A549 (cell line): Measurements from ENCODE around the gene TSKU. TPM values are rescaled to one million over a fixed set of nuclear protein-coding genes. Genes with fewer than 3 reads are reported as not detected.

Source experiments
- ATAC-seq, 2 experiments: fragments of 200-7000 bp in 1 of 2; fragments of >200 bp in 1 of 2; cut with Nextera tagmentation in 1 of 2; cut with Tn5 transposase in 1 of 2; 3 replicates each; pipeline versions ENCODE4 v1.8.0 to v1.9.1; 2018 to 2020; ENCODE audit warnings: mild to moderate bottlenecking in 1 of 2, moderate library complexity in 1 of 2
- CTCF ChIA-PET: fragments of 300-600 bp; sonication (Branson Sonifier 250); formaldehyde crosslinking; extraction: SDS; loops from one replicate; lab custom pipeline; 2021; ENCODE audit warnings: antibody characterized with exemption, inconsistent platforms; lab: Yijun Ruan, JAX
- POLR2A ChIA-PET: fragments of 350-600 bp; formaldehyde crosslinking; extraction: SDS; loops from one replicate; lab custom pipeline; 2021; ENCODE audit warnings: antibody characterized with exemption, inconsistent platforms; lab: Yijun Ruan, JAX
- DNase-seq, 2 experiments: peaks; one replicate each; pipeline versions ENCODE4 v3.0.0 to v3.0.0-alpha.2; 2011 to 2016; ENCODE audit warnings: low read depth in 1 of 2, low spot score in 1 of 2
- FAIRE-seq: peaks from 2 replicates; lab custom pipeline; 2011; peaks lifted over from hg19 to GRCh38; lab: Jason Lieb, UNC
- H3K27ac ChIP-seq, 2 experiments: fragments of >200 bp; sonication (Bioruptor Twin); formaldehyde crosslinking; 3 replicates each; pipeline ENCODE4 v1.5.1; 2016 to 2017
- H3K4me1 ChIP-seq: fragments of >200 bp; sonication (Bioruptor Twin); formaldehyde crosslinking; 3 replicates; pipeline ENCODE4 v1.6.1; 2016
- H3K4me2 ChIP-seq: fragments of >200 bp; sonication (Bioruptor Twin); formaldehyde crosslinking; 3 replicates; pipeline ENCODE4 v1.6.1; 2016
- H3K4me3 ChIP-seq: fragments of >200 bp; sonication (Bioruptor Twin); formaldehyde crosslinking; 3 replicates; pipeline ENCODE4 v1.5.1; 2016
- H3K9me3 ChIP-seq: fragments of >200 bp; sonication (Bioruptor Twin); formaldehyde crosslinking; 3 replicates; pipeline ENCODE4 v1.6.1; 2016
- BHLHE40 ChIP-seq: IDR thresholded peaks from 2 replicates; pipeline ENCODE4 v1.6.1; 2012; ENCODE audit warnings: low read depth, low read length, inconsistent platforms
- CBX2 ChIP-seq: fragments of 200-600 bp; sonication (generic); IDR thresholded peaks from 2 replicates; pipeline ENCODE4 v1.6.1; 2016; ENCODE audit warnings: low read depth, mild to moderate bottlenecking, borderline replicate concordance
- EHF ChIP-seq: fragments of 250-450 bp; sonication (Bioruptor Pico); IDR thresholded peaks from 2 replicates; pipeline ENCODE4 v1.5.0; 2020; ENCODE audit warnings: mild to moderate bottlenecking
- ESRRA ChIP-seq: fragments of 150-350 bp; IDR thresholded peaks from 2 replicates; pipeline ENCODE4 v1.6.1; 2014; ENCODE audit warnings: mild to moderate bottlenecking, low read length, borderline replicate concordance
- FOSB ChIP-seq: fragments of 250-450 bp; sonication (Bioruptor Pico); IDR thresholded peaks from 2 replicates; pipeline ENCODE4 v1.5.0; 2020; ENCODE audit warnings: mild to moderate bottlenecking, moderate library complexity
- HOXA7 ChIP-seq: fragments of 250-450 bp; sonication (Bioruptor Pico); IDR thresholded peaks from 2 replicates; pipeline ENCODE4 v1.5.0; 2020; ENCODE audit warnings: mild to moderate bottlenecking, moderate library complexity
- HOXB5 ChIP-seq: fragments of 250-450 bp; sonication (Bioruptor Pico); IDR thresholded peaks from 2 replicates; pipeline ENCODE4 v1.5.0; 2020; ENCODE audit warnings: mild to moderate bottlenecking, moderate library complexity
- JUN ChIP-seq, 2 experiments: fragments of >200 bp; sonication (Bioruptor Twin); formaldehyde crosslinking; IDR thresholded peaks; 2 replicates in 1 of 2; 3 replicates in 1 of 2; pipeline ENCODE4 v1.6.1; 2016 to 2017
- JUNB ChIP-seq: fragments of >200 bp; sonication (Bioruptor Twin); formaldehyde crosslinking; IDR thresholded peaks from 2 replicates; pipeline ENCODE4 v1.6.1; 2016
- KDM5A ChIP-seq: fragments of 200-600 bp; sonication (generic); IDR thresholded peaks from 2 replicates; pipeline ENCODE4 v1.6.1; 2016; ENCODE audit warnings: antibody characterized with exemption, mild to moderate bottlenecking
- MAFK ChIP-seq: fragments of 450-650 bp; IDR thresholded peaks from 2 replicates; pipeline ENCODE4 v1.6.1; 2014; ENCODE audit not compliant: partially characterized antibody
- NPAS2 ChIP-seq: fragments of 250-450 bp; sonication (Bioruptor Pico); IDR thresholded peaks from 2 replicates; pipeline ENCODE4 v1.8.0; 2022; ENCODE audit warnings: mild to moderate bottlenecking, moderate library complexity, borderline replicate concordance
- POLR2A ChIP-seq: IDR thresholded peaks from 2 replicates; pipeline ENCODE4 v1.6.1; 2012; ENCODE audit warnings: mild to moderate bottlenecking, low read length
- POLR2AphosphoS2 ChIP-seq: conservative IDR thresholded peaks from 2 replicates; pipeline ENCODE4 v1.6.1; 2012; ENCODE audit warnings: low read length, improper control_type of control experiment, inconsistent platforms
- RAD21 ChIP-seq, 2 experiments: fragments of >200 bp in 1 of 2; sonication (Bioruptor Twin) in 1 of 2; formaldehyde crosslinking in 1 of 2; IDR thresholded peaks in 1 of 2; conservative IDR thresholded peaks in 1 of 2; 2 replicates in 1 of 2; 3 replicates in 1 of 2; pipeline ENCODE4 v1.6.1; 2012 to 2018; ENCODE audit warnings: inconsistent platforms in 1 of 2
- RARB ChIP-seq: fragments of 250-450 bp; sonication (Bioruptor Pico); IDR thresholded peaks from 2 replicates; pipeline ENCODE4 v1.8.0; 2021; ENCODE audit warnings: mild to moderate bottlenecking, moderate library complexity
- RNF2 ChIP-seq: fragments of 200-600 bp; sonication (generic); IDR thresholded peaks from 2 replicates; pipeline ENCODE4 v1.6.1; 2016; ENCODE audit warnings: low read depth, mild to moderate bottlenecking, antibody characterized with exemption, moderate library complexity, borderline replicate concordance
- SMC3 ChIP-seq: fragments of >200 bp; sonication (Bioruptor Twin); formaldehyde crosslinking; IDR thresholded peaks from 3 replicates; pipeline ENCODE4 v1.6.1; 2018; ENCODE audit warnings: inconsistent platforms
- TFCP2L1 ChIP-seq: fragments of 250-450 bp; sonication (Bioruptor Pico); IDR thresholded peaks from 2 replicates; pipeline ENCODE4 v1.5.0; 2021; ENCODE audit warnings: mild to moderate bottlenecking
- ZNF302 ChIP-seq: fragments of 250-450 bp; sonication (Bioruptor Pico); IDR thresholded peaks from 2 replicates; pipeline ENCODE4 v1.9.0; 2021; ENCODE audit warnings: inconsistent platforms, mild to moderate bottlenecking, moderate library complexity
- WGBS: methylation state at CpG from one replicate; pipeline ENCODE4 v1.1.6; 2017; ENCODE audit errors: missing lambda C conversion rate; 5-methylcytosine and 5-hydroxymethylcytosine counted together
- polyA plus RNA-seq, 4 experiments: library from polyadenylated mRNA; depleted of rRNA in 3 of 4; stranded (reverse); fragments of >200 nt; fragmentation: RNase III in 1 of 4; extraction: RNeasy Plus Mini Kit Qiagen cat#74134 plus additional on column Dnase treatment in 1 of 4; gene quantifications; 2 replicates in 3 of 4; 3 replicates in 1 of 4; pipeline ENCODE4 v1.2.3, GENCODE V29; 2011 to 2017
- TF ChIP-seq, protein P1 (sequence below): IDR thresholded peaks from 2 replicates; pipeline ENCODE4 v1.6.1; 2012
- TF ChIP-seq, protein P2 (sequence below): fragments of 250-450 bp; sonication (Bioruptor Pico); IDR thresholded peaks from 2 replicates; pipeline ENCODE4 v1.5.0; 2020; ENCODE audit warnings: low read depth, mild to moderate bottlenecking, moderate library complexity
- TF ChIP-seq, protein P3 (sequence below): fragments of >200 bp; sonication (Bioruptor Twin); formaldehyde crosslinking; IDR thresholded peaks from 3 replicates; pipeline ENCODE4 v1.6.1; 2016
- TF ChIP-seq, protein P4 (sequence below): fragments of >200 bp; sonication (Bioruptor Twin); formaldehyde crosslinking; IDR thresholded peaks from 2 replicates; pipeline ENCODE4 v1.6.1; 2016
- TF ChIP-seq, protein P5 (sequence below): IDR thresholded peaks from 2 replicates; pipeline ENCODE4 v1.6.1; 2012

Gene TSKU
- polyA plus RNA-seq, 2 of the 4 experiments (the other 2 are of a cell fraction) = 164 to 171 TPM

DNA sequence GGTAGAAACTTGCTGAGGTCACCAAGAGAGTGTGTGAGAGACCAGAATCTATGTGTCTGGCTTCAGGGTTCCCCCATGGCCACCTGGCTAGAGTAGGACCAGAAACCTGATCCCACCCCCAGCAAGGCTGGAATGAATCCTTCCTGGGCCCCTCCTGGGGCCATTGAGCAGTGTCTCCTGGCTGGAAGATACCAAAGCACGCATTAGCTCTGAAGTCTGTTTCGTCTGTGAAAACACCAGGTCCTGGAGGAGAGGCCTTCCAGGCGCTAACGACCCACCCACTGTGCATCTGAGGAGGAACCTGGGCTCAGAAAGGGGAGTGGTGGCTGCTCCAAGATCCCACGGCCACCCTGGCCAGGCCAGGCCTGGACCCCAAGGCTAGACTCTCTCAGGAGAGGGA, 15.5 kb upstream of the TSKU start:
- POLR2A ChIA-PET = interaction anchor here (1.0 to 5.1 kb wide), 5 partner anchors 14 to 31 kb away, joined by 3 to 99 read pairs (median 4); partner anchors contain the start of gene TSKU
- DNase-seq (no peak), ATAC-seq (no peak)
- WGBS = 73% methylated on average over 5 of the region's 5 CpGs
- TF ChIP-seq ESRRA (no peak), NPAS2 (CRISPR knock-in tag) (no peak), HOXB5 (no peak), RNF2 (no peak), SMC3 (no peak), JUNB (no peak), CBX2 (no peak), MAFK (no peak), ZNF302 (no peak), KDM5A (no peak), BHLHE40 (no peak)
- TF ChIP-seq, protein P1, sequence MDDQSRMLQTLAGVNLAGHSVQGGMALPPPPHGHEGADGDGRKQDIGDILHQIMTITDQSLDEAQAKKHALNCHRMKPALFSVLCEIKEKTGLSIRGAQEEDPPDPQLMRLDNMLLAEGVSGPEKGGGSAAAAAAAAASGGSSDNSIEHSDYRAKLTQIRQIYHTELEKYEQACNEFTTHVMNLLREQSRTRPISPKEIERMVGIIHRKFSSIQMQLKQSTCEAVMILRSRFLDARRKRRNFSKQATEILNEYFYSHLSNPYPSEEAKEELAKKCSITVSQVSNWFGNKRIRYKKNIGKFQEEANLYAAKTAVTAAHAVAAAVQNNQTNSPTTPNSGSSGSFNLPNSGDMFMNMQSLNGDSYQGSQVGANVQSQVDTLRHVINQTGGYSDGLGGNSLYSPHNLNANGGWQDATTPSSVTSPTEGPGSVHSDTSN = no peak
- TF ChIP-seq, protein P2, sequence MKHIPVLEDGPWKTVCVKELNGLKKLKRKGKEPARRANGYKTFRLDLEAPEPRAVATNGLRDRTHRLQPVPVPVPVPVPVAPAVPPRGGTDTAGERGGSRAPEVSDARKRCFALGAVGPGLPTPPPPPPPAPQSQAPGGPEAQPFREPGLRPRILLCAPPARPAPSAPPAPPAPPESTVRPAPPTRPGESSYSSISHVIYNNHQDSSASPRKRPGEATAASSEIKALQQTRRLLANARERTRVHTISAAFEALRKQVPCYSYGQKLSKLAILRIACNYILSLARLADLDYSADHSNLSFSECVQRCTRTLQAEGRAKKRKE (CRISPR knock-in tag) = no peak
- TF ChIP-seq, protein P3, sequence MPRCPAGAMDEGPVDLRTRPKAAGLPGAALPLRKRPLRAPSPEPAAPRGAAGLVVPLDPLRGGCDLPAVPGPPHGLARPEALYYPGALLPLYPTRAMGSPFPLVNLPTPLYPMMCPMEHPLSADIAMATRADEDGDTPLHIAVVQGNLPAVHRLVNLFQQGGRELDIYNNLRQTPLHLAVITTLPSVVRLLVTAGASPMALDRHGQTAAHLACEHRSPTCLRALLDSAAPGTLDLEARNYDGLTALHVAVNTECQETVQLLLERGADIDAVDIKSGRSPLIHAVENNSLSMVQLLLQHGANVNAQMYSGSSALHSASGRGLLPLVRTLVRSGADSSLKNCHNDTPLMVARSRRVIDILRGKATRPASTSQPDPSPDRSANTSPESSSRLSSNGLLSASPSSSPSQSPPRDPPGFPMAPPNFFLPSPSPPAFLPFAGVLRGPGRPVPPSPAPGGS = no peak
- TF ChIP-seq, all 56 proteins: peak for 0
- no peak for FAIRE-seq
- CTCF ChIA-PET = interaction anchor here (0.7 to 12.9 kb wide), 4 partner anchors 17 to 35 kb away, joined by 3 to 78 read pairs (median 6); no protein-coding TSS in a partner anchor
- Histone ChIP-seq H3K4me1 (peaks cover 95% of the 10 kb centered on the region), H3K4me2 (peak overlapping the region; percentile 95), H3K4me3 (peak overlapping the region; percentile 58), H3K27ac (peak overlapping the region; percentile 97 to 100), H3K9me3 (no peaks in the 10 kb centered on the region)

DNA sequence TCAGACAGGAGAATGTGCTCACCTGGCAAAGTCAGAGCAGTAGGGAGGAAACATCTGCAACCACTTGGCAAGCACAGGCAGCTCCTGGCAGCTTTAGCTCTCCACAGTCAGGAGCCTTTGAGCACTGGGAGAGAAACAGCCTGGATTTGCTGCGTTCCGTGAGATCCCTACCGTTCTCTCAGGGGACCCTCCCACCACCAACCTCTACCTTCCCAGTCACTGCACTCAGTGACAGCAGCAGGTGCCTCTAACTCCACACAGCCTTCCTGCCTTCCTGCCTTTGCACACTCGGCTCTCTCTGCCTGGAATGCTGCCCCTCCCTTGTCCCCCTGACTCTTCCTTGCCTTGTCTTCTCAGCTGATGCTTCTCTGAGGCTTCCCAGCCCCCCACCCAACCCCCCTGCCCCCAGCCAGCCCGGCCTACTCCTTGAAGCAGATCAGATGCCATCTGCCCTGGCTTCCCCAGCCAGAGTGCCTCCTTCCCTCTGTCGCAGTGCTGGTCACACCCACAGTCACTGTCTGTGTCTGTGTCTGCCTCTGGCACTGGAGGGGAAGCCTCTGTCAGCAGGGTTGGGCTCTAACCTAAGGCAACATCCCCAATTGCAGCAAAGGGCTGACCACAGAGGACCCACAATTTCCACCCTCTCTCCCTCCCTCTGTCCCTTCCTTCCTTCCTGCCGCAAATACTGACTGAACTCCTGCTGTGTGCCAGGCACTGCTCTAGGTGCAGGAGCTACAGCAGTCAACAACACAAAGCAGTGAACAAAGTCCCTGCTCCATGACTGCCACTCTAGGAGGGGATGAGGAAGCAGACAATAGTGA, 14.9 kb upstream of the TSKU start:
- 3% methylated on average over 6 of the region's 7 CpGs for WGBS

More for the DNA sequence above, 14.9 kb upstream of the TSKU start:
- Histone ChIP-seq H3K27ac (peak overlapping the region; percentile 97 to 100), H3K4me3 (peak overlapping the region; percentile 58), H3K4me2 (peak overlapping the region; percentile 95), H3K4me1 (peaks cover 95% of the 10 kb centered on the region), H3K9me3 (no peaks in the 10 kb centered on the region)
- TF ChIP-seq HOXA7 = peak; percentile 58; the same call in 1 of the 2 replicates
- 0 out of 2 replicates have a peak, but pooled peaks have one; percentile 46 for TF ChIP-seq TFCP2L1 (CRISPR knock-in tag)
- peak; percentile 42; the same call in 1 of the 2 replicates for TF ChIP-seq RARB (CRISPR knock-in tag)
- peak; percentile 36 for TF ChIP-seq POLR2A
- peak; percentile 79; the same call in 1 of the 2 replicates for TF ChIP-seq FOSB (CRISPR knock-in tag)
- TF ChIP-seq, protein P4, sequence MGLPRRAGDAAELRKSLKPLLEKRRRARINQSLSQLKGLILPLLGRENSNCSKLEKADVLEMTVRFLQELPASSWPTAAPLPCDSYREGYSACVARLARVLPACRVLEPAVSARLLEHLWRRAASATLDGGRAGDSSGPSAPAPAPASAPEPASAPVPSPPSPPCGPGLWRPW = no peak
- TF ChIP-seq RAD21 (conservative IDR thresholded peaks at IDR 0.05 in 1 of 2, IDR thresholded peaks at IDR 0.05 in 1 of 2) = no peak
- peak in 1 of 2 experiments; percentile 35; a peak in 2 of 5 replicates for TF ChIP-seq JUN (IDR thresholded peaks at IDR 0.05)
- TF ChIP-seq EHF (CRISPR knock-in tag) = peak; percentile 47; the same call in 1 of the 2 replicates
- no peak for TF ChIP-seq POLR2AphosphoS2
- TF ChIP-seq, protein P5, sequence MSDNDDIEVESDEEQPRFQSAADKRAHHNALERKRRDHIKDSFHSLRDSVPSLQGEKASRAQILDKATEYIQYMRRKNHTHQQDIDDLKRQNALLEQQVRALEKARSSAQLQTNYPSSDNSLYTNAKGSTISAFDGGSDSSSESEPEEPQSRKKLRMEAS = 0 out of 2 replicates have a peak, but pooled peaks have one; percentile 3
- ChIA-PET POLR2A (interaction anchor here (1.0 to 5.1 kb wide), 5 partner anchors 13 to 30 kb away, joined by 3 to 99 read pairs (median 4); partner anchors contain the start of gene TSKU), CTCF (interaction anchor here (0.7 to 12.9 kb wide), 6 partner anchors 14 to 35 kb away, joined by 3 to 78 read pairs (median 6); no protein-coding TSS in a partner anchor)
- no peak for FAIRE-seq
- ATAC-seq = no peak
- no peak for DNase-seq
